ENCODE results near the gene TRPM3.
"Not testable (repeated sequence)": the region's sequence is repeated elsewhere in the genome, so short reads cannot be mapped to it uniquely, and the experiment has no call there.

The TRPM3 gene

GRCh38 chr9:70813141-70813540 is 308.3 kb downstream of the TRPM3 start:
- DNase-seq: no peak

DNA sequence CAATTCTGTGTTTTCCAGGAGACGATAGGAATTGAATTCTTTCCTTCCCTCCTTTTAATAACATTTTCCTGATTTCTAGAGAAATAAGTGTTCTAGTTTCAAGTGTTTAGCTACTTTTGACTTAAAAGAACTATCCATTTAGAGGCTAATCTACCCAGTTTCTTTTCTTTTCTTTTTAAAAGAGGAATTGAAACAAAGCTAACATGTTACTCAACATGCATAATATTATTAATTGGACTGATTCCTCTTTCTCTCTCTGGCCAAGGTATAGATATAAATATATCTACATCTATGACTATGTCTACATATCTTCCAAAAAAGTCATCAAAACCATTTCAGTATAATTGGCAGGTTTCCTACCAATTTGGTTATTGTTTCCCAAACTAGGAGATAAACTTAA is 309.8 kb downstream of the TRPM3 start:
- DNase-seq: no peak

GRCh38 chr9:70806875-70807274 is 314.5 kb downstream of the TRPM3 start:
- no peak for DNase-seq

DNA sequence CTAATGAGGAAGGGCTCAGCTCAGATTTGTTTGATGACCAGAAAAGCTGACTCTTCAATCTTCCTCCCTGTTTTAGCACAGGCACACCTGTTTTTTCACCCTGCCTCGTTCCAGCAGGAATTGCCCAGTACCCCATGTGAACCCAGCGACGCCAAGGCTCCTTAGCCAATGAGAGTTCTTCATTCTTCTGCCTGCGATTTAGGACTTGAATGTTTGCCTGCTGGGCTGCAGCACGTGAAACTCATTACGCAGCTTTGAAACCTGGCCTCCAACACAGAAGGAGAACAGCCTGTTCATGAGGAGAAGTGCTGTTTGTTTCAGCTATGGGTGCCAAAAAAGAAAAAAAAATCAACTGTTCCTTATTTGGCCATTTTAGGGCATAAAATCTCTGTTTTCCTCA is 315.5 kb downstream of the TRPM3 start:
- no peak for DNase-seq

- no peak for DNase-seq
These were observed 318.5 kb downstream of the TRPM3 start for GRCh38 chr9:70802758-70803436.

DNA sequence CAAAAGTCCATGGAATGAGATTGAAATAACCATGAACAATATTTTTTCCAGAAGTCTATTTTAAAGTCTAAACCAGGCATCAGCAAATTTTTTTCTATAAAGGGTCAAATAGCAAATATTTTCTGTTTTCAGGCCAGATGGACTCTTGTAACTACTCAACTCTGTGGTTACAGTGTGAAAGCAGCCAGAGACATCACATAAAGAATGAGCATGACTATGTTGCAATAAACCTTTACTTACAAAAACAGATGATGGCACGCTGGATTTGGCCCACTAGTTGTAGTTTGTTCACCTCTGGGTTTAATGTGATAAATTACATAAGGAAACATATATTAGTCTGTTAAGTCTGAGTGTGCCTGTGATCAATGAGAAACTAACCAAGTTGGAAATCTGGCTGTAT is 319.2 kb downstream of the TRPM3 start:
- no peak for DNase-seq

- no peak for DNase-seq
These were observed 320.1 kb downstream of the TRPM3 start for GRCh38 chr9:70801181-70801829.

DNA sequence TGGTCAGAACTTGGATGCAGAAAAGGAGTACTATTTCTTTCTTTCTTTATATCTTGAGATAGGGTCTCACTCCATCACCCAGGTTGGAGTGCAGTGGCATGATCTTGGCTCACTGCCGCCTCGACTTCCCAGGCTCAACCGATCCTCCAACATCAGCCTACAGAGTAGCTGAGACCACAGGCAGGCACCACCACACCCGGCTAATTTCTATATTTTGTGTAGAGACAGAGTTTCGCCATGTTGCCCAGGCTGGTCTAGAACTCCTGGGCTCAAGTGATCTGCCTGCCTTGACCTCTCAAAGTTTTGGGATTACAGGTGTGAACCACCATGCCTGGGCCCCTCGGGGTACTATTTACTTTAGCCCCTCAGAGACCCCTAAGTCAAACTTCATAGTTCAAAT is 323.4 kb downstream of the TRPM3 start:
- DNase-seq: no peak

DNA sequence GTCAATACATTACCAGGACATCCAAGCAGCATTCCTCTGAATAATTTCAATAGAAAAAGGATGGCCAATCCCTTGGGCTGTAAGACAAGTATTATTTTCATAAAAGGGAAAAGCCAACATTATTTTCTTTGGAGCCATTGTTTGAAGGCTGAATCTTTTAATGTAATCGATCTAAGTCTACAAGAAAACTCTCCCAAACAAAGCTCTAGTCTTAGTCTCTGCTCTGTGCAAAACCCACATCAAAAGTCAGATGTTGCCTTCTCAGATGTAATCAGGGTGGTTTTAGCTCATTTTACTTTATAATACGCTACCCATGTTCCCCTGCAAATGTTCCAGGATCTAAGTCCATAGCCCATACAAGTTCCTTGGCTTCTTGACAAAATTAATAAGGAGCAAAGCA is 325.6 kb downstream of the TRPM3 start:
- DNase-seq: no peak

GRCh38 chr9:70792796-70793195 is 328.6 kb downstream of the TRPM3 start:
- no peak for DNase-seq

GRCh38 chr9:70791936-70792335 is 329.5 kb downstream of the TRPM3 start:
- no peak for DNase-seq

- DNase-seq: no peak
These were observed 332.3 kb downstream of the TRPM3 start for GRCh38 chr9:70789086-70789485.

DNA sequence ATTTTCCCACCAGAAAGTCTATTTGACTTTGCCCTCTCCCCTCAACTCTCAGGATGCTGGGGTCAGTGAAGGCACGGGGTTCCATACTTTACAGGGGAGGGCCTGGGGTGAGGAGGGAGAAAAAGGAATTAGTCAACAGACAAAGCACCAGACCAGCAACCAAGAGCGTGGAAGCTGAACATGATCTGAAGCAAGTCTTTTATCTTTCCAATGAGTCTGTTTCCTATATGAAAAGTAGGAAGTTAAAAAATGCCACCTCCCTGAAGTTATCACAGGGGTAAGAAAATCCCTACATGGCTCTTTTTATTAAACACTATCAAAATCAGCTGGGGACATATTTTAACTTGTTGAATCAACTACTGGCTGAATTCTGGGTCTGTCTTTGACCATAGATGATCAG is 337.0 kb downstream of the TRPM3 start:
- no peak for DNase-seq

DNA sequence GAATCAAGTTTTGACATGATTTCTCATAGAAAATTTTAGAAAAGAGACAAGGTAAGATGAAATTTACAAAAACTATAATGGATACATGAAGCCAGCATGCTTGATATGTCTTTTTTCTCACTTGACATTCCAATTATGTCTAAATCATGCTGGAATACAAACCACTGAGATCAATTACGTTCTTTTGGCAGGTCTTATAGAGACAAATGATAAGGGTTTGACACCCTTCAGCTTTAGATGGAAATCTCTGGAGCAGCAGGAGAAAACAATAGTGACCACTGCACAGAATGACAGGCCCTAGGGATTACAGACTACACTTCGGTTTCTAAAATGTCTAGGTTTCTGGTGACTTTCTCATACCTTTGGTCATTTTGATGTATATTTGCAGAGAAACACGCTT is 342.9 kb downstream of the TRPM3 start:
- no peak for DNase-seq

DNA sequence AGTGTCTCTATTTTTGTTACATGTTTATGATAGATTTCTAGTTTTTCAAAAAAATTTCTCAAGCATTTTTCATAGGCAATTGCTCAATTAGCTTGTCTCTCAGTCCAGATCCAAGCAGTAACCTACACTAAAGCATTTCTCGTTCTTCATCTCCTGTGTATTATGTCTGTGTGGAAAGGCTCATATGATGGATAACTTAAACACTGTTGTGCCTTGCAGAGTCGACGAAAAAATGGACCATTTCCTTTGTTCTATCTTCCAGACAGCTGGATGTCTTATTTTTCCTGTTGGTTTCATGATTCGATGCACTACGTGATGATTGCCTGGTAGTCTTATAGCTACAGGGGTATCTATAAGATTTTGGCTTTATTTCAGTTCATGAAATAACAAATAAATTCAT is 347.8 kb downstream of the TRPM3 start:
- no peak for DNase-seq

DNA sequence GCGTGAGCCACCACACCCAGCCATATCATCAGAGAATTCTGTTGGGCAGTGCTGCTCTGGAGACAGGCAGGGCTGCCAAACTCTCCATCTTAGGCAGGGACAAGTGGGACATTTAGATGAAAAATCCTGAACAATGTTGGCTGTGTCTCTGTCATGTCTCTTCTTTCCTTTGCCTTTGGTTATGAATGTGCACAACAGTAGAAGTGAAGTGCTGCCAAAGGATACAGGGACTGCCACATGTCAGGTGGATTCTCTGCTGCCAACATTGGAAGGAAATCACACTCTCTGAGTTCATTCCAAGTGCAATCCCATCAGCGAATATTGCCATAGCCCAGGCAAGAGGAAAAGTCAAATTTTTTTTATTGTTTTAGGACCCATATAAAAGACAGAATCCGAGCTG is 348.8 kb downstream of the TRPM3 start:
- DNase-seq: no peak

DNA sequence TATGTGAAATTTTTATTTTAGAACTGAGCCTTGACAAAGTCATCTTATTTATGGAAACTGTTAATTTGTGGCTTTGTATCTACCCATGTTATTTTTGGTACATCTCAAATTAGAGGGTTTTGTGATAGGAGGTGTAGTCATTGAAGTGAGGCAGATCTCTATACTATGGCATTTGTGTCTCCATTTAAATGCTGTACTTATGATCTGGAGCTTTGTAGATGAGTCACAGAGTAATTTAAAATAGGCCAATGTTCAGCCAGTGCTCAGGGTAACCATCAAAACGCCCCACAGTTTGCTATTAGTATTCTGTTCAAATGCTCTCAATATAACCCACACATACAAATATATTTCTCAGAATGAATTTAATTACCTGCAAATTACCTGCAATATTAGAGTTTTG is 355.5 kb downstream of the TRPM3 start:
- no peak for DNase-seq

GRCh38 chr9:70761139-70761670 is 360.2 kb downstream of the TRPM3 start:
- DNase-seq: no peak

DNA sequence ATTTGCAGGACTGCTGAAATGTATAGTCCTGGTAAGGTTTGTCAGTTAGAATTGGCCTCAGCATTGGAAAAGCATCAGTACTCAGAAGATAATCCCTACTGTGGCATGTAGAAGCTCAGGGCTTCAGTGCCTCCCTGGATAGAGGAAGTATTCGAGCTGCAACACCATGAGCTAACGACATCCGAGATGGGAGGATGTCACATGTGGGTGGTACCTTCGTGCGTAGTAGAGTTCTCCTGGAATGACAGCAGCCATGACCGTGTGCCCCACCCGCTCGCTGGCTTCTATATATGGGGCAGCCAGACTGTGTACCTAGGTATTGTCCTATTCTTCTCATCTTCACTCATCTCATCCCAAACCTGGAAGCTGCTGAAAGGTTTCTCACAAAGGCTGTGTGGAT is 361.2 kb downstream of the TRPM3 start:
- no peak for DNase-seq

GRCh38 chr9:70753311-70753710 is 368.1 kb downstream of the TRPM3 start:
- no peak for DNase-seq

DNA sequence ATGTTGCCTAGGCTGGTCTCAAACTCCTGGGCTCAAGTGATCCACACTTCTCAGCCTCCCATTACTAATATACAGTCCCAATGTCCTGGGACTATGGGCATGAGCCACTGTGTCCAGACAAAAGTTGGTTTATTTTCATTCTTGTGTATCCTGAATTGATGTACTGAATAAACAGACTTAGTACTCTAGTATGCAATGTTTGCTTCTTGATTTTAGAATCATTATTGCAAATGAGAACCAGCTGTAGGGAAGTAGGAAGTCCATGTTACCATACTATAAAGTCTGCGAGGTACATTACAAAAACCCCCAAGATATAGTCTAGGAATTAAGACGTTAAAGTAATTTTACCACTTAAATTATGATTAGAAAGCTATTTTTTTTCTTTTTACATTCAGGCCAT is 372.4 kb downstream of the TRPM3 start:
- no peak for DNase-seq

- DNase-seq: no peak
These were observed 374.1 kb downstream of the TRPM3 start for GRCh38 chr9:70747261-70747718.

GRCh38 chr9:70746760-70747159 is 374.7 kb downstream of the TRPM3 start:
- no peak for DNase-seq

DNA sequence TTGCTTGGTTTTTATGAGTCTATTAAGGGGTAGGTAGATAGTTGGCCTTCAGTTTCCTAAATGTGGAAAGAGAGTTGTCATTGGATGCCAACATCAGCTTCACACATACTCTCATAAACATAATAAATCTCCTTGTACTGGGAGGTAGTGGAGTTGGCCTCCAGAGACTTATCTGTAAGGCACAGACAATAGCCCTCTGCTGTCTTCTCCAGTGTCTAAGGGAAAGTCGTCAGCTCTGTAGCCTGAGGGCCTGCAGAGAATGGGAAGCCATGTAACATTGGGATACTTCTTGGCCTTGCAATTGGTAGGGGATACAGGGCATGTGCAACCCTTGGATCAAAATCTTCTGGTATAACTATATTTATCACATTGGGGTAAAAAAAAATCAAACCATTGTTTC is 375.1 kb downstream of the TRPM3 start:
- no peak for DNase-seq

DNA sequence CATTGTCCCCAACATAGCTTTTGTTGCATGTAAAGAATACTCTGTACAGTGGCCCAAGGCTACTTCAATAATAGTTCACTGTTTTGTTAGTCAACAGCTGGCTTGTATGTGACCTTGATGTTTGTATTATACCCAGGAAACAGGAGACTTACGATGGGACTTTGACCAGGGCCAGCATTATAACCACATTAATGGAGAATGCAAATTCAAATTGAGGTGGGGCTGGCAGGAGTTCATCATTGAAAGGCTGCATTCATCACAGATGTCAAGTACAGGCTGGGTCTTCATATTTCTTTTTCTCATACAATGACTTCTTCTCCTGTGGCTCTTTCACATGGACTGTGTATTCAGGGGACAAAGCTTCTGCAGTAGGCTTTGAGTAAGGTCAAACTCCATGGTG is 396.6 kb downstream of the TRPM3 start:
- not testable (repeated sequence) for DNase-seq
